ENCODE results near the gene TCERG1.
A peak's percentile ranks its signal among the peaks of the same experiment; 100 is the strongest.
"Not testable (repeated sequence)": the region's sequence is repeated elsewhere in the genome, so short reads cannot be mapped to it uniquely, and the experiment has no call there.

The TCERG1 gene

DNA sequence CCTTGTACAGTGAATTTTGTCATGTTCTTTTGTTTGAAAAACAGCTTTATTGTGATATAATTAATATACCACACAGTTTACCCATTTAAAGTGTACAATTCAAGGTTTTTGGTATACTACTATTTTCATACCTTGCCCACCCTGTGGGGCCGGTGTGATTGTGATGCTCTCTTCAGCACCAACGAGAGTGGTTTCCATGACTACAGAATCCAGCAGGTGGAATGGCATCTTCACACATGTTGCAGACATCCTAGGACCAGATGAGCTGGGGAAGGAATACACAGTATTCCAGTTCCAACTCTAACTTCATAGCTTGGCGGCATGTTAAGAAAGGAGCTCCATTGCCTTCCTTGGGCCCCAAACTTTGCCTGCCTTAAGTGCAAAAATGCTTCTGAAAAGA is 76.6 kb downstream of the TCERG1 start:
- no peak for DNase-seq

DNA sequence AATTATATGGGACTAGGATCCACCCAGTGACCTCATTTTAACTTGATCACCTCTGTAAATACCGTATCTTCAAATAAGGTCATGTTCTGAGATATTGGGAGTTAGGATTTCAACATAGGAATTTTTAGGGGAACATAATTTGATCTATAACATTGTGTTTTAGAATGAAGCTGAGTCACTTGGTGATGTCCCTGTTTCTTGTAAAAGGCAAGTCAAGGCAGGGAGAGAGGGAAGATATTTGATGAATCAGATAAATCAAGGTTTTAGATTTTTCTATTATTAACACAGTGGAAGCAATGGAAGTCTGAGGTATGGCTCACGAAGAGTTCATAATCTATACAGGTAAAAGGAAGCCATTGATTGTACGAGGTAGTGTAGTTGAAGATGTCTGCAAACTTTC is 80.7 kb downstream of the TCERG1 start:
- no peak for DNase-seq

GRCh38 chr5:146528236-146528635 is 81.1 kb downstream of the TCERG1 start:
- peak; percentile 52 to 58 for DNase-seq

- DNase-seq = no peak
These were observed 82.9 kb downstream of the TCERG1 start for GRCh38 chr5:146529984-146530383.

- peak; percentile 75 to 84 for DNase-seq
These were observed 86.2 kb downstream of the TCERG1 start for GRCh38 chr5:146533260-146533857.

- DNase-seq = no peak
These were observed 86.7 kb downstream of the TCERG1 start for GRCh38 chr5:146533882-146534281.

- DNase-seq = no peak
These were observed 91.3 kb downstream of the TCERG1 start for GRCh38 chr5:146538432-146538831.

DNA sequence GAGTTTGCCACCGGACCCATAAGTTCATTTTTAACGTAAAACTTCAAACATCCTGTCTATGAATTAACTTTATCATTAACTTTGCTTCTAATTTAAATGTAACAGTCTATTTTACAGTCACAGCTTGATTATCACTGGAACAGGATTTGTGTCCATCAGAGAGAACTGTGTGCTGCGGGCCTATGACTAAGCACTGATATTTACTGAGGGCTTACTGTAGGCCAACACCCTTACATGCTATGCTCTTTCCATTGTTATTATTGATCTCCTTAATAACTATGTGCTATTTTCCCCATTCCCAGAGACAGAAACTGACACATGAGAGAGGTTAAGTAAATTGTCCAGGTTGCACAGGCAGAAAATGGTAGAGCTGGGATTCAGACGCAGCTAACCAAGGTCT is 92.8 kb downstream of the TCERG1 start:
- DNase-seq = no peak

DNA sequence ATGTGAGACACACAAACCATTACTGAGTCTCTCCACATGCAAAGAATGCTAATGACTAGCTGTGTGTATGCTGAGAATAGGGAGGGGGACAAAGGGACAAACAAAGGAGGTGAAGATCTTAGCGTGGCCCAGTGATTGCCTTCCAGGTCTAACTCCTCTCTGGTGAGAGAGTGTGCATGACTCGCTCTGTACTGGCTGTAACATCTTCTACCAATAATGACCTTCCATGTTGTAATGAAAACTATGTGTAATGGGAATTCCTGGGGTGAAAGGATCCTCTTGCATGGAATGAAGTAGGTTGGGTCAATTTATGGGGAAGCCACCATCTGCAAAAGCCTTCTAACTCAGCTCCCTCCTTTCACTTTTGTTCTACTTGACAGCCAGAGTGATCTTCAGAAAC is 93.3 kb downstream of the TCERG1 start:
- no peak for DNase-seq

- DNase-seq = peak; percentile 67 to 70
These were observed 95.1 kb downstream of the TCERG1 start for GRCh38 chr5:146541958-146542849.

DNA sequence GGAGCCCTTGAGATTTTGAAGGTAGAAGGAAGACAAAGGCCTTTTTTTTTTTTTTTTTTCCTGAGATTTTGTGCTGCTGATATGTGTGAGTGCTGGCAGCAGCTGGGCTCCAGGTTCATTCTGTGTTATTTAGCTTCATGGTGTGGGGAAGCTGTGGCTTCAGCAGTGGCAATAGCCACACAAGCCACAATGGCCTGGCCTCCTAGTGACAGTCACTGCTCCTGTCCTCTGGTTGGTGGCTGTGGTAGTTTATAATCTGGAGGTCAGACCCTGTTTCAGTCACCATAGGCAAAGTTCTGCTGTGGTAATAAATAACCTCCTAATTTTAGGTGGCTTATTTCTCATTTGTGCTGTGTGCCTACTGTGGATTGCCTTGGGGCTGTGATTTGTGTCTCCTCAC is 97.1 kb downstream of the TCERG1 start:
- DNase-seq = no peak

DNA sequence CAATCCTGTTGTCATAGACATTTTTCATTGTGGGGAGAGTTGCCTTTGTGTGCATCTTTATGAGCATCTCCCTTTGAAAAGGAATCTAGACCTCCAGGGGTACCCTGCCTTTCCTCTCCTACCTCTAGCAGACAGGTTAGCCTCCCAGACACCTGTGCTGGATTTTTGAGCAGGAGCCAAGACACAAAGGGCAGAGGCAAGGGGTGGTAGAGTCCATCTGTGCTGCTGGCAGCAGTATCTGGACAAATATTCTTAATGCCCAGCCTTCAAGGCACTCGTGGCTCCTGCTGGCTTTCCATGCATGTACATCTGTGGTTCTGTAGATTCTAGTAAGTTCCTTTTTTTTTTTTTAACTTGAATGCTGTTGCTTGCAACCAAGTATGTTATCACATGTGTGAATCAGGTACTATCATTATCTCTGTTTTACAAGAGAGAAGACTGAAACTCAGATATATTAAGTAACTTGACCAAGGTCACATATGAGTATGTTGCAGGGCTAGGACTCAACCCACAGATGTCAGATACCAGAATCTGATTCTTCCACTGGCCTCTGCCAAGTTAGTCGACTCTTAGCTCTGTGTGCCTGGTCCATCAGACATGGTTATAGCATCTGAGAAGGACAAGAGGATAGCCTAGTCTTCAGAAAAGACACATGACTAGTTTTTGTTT is 101.8 kb downstream of the TCERG1 start:
- no peak for DNase-seq

DNA sequence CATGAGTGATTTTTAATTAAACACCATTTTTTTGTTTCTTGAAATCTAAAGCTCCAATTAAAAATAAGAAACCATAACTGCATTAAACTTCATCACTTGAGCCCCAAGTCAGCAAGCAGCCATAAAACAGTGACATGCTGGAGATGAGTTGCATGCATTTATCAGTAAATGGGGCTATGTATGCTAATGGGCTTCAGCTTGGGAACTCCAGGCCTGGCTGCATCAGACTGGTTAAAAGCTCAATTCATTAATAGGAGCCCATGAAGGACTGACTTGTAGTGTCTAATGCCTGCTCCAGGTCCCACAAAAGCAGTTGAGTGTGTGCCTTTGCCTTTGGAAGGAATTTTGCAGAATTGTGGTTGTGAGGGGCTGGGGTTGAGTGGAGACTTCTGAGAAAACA is 102.5 kb downstream of the TCERG1 start:
- DNase-seq = no peak

DNA sequence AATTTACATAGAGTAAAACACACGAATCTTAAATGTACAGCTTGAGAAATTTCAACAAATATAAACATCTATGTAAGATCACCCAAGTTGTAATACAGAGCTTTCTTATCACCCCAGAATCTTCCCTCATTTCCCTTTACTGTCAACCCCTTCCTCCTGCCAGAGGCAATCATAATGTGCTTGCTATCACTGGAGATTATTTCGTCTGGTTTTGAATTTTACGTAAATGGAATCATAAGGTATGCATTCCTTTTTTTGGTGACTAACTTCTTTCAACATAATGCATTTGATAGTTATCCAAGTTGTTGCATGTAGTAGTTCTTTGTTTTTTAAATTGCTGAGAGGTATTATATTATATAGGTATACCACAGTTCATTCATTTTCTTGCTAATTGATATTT is 106.3 kb downstream of the TCERG1 start:
- DNase-seq = no peak

GRCh38 chr5:146556884-146557283 is 109.8 kb downstream of the TCERG1 start:
- not testable (repeated sequence) for DNase-seq

DNA sequence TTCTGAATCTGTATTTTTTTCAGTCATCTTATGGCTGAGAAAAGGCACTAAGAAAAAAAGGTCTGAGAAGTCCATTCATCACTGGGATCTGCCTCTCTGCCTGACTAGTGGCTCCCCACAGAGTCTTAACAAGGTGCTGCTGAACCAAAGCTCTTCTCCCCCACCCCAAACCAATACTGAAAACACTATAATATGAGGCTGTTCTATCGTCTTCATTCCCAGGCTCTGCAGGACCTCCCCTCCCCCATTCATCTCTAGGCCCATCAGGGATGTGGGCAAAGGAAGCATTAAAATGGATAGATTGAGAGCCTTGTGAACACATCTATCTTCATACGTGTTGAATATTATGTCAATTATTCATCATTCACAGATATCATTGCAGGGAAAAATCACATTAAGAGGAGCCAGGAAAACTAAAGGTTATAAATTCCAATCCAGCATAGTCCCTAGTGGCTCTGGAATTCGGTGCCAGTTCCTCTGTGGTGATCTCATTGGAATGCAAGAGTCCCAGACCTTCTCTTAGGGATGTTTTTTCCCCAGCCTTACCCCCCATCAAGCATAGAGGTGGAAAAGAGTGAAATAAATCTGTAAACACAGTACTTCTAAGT is 113.2 kb downstream of the TCERG1 start:
- DNase-seq = no peak
